Measurements from ENCODE around the gene TMPRSS4.

Gene TMPRSS4

GRCh38 chr11:118148856-118149255, 72.0 kb downstream of the TMPRSS4 start:
- Histone ChIP-seq H3K79me2 (ENCODE audit: low read length) (no peaks in the 10 kb centered on the region), H3K4me2 (ENCODE audit: low read depth, low read length) (no peak overlapping the region), H3K9ac (ENCODE audit: low read length) (no peak overlapping the region), H3K27ac (ENCODE audit: low read length) (no peak overlapping the region), H2AFZ (ENCODE audit: low read length) (no peak overlapping the region), H3K4me1 (ENCODE audit: low read length) (no peaks in the 10 kb centered on the region; the same call in 1 of the 2 replicates), H3K9me2 (replicated peaks; ENCODE audit: insufficient read depth, low read length) (no peaks in the 10 kb centered on the region), H3K4me3 (ENCODE audit: low read length) (no peak overlapping the region), H3K36me3 (replicated peaks; ENCODE audit: insufficient read depth, low read length) (no peaks in the 10 kb centered on the region), H3F3A (ENCODE audit: insufficient read depth, low read length) (no peaks in the 10 kb centered on the region), H3K9me3 (replicated peaks; ENCODE audit: insufficient read depth, low read length) (no peaks in the 10 kb centered on the region), H3K27me3 (replicated peaks; ENCODE audit: insufficient read depth, low read length) (peaks cover 67% of the 10 kb centered on the region), H4K20me1 (ENCODE audit: insufficient read depth, low read length) (no peaks in the 10 kb centered on the region)
- no peak for DNase-seq
- TF ChIP-seq CTCF (IDR thresholded peaks at IDR 0.05; ENCODE audit: low read length) = no peak
- TF ChIP-seq EZH2phosphoT487 (IDR thresholded peaks at IDR 0.05; ENCODE audit: low read length) = no peak
- TF ChIP-seq EZH2 (optimal IDR thresholded peaks at IDR 0.05; ENCODE audit: low read depth, low read length) = no peak

GRCh38 chr11:118149493-118149892, 72.6 kb downstream of the TMPRSS4 start:
- Histone ChIP-seq H3K9ac (ENCODE audit: low read length) (no peak overlapping the region), H3K79me2 (ENCODE audit: low read length) (no peaks in the 10 kb centered on the region), H4K20me1 (ENCODE audit: insufficient read depth, low read length) (no peaks in the 10 kb centered on the region), H3K36me3 (replicated peaks; ENCODE audit: insufficient read depth, low read length) (no peaks in the 10 kb centered on the region), H3K9me2 (replicated peaks; ENCODE audit: insufficient read depth, low read length) (no peaks in the 10 kb centered on the region), H3F3A (ENCODE audit: insufficient read depth, low read length) (no peaks in the 10 kb centered on the region), H3K27me3 (replicated peaks; ENCODE audit: insufficient read depth, low read length) (peaks cover 67% of the 10 kb centered on the region), H2AFZ (ENCODE audit: low read length) (no peak overlapping the region), H3K9me3 (replicated peaks; ENCODE audit: insufficient read depth, low read length) (no peaks in the 10 kb centered on the region), H3K4me1 (ENCODE audit: low read length) (no peaks in the 10 kb centered on the region; the same call in 1 of the 2 replicates), H3K4me3 (ENCODE audit: low read length) (no peak overlapping the region), H3K27ac (ENCODE audit: low read length) (no peak overlapping the region), H3K4me2 (ENCODE audit: low read depth, low read length) (no peak overlapping the region)
- TF ChIP-seq CTCF (IDR thresholded peaks at IDR 0.05; ENCODE audit: low read length) = no peak
- TF ChIP-seq EZH2phosphoT487 (IDR thresholded peaks at IDR 0.05; ENCODE audit: low read length) = no peak
- TF ChIP-seq EZH2 (optimal IDR thresholded peaks at IDR 0.05; ENCODE audit: low read depth, low read length) = no peak
- DNase-seq = no peak

- no peak overlapping the region for H3K4me3 ChIP-seq (ENCODE audit: low read length)
- DNase-seq = no peak
Measured at GRCh38 chr11:118151431-118151830, 74.6 kb downstream of the TMPRSS4 start.

More at GRCh38 chr11:118151431-118151830, 74.6 kb downstream of the TMPRSS4 start:
- H3K27me3 ChIP-seq (replicated peaks; ENCODE audit: insufficient read depth, low read length) = peaks cover 79% of the 10 kb centered on the region
- no peak overlapping the region for H3K9ac ChIP-seq (ENCODE audit: low read length)
- H3K27ac ChIP-seq (ENCODE audit: low read length) = no peak overlapping the region
- TF ChIP-seq CTCF (IDR thresholded peaks at IDR 0.05; ENCODE audit: low read length) = no peak
- no peak for TF ChIP-seq EZH2 (optimal IDR thresholded peaks at IDR 0.05; ENCODE audit: low read depth, low read length)
- no peak for TF ChIP-seq EZH2phosphoT487 (IDR thresholded peaks at IDR 0.05; ENCODE audit: low read length)
- no peaks in the 10 kb centered on the region; the same call in 1 of the 2 replicates for H3K4me1 ChIP-seq (ENCODE audit: low read length)
- H3K9me2 ChIP-seq (replicated peaks; ENCODE audit: insufficient read depth, low read length) = no peaks in the 10 kb centered on the region
- H2AFZ ChIP-seq (ENCODE audit: low read length) = no peak overlapping the region
- H3K79me2 ChIP-seq (ENCODE audit: low read length) = no peaks in the 10 kb centered on the region
- no peaks in the 10 kb centered on the region for H3K9me3 ChIP-seq (replicated peaks; ENCODE audit: insufficient read depth, low read length)
- H3K4me2 ChIP-seq (ENCODE audit: low read depth, low read length) = no peak overlapping the region
- H4K20me1 ChIP-seq (ENCODE audit: insufficient read depth, low read length) = no peaks in the 10 kb centered on the region
- H3K36me3 ChIP-seq (replicated peaks; ENCODE audit: insufficient read depth, low read length) = no peaks in the 10 kb centered on the region
- no peaks in the 10 kb centered on the region for H3F3A ChIP-seq (ENCODE audit: insufficient read depth, low read length)
